Gastroesophageal sphincter (tissue), 4 donors: ENCODE data around the gene ACAD10. TPM values are rescaled to one million over a fixed set of nuclear protein-coding genes. Genes with fewer than 3 reads are reported as not detected.
A peak's percentile ranks its signal among the peaks of the same experiment; 100 is the strongest.

Experiments used
- ATAC-seq: fragments of 150-250 bp; one replicate; pipeline ENCODE4 v1.9.1; 2016; ENCODE audit warnings: mild to moderate bottlenecking, moderate library complexity
- H3K27ac ChIP-seq, 4 donors: fragments of 200-600 bp; sonication (generic) in 3 of 4; 1 replicate in 3 of 4; 2 replicates in 1 of 4; pipeline ENCODE4 v1.5.1; 2016 to 2019
- H3K27me3 ChIP-seq: fragments of 200-600 bp; sonication (generic); one replicate; pipeline ENCODE4 v1.5.1; 2019
- H3K36me3 ChIP-seq, 2 donors: fragments of 200-600 bp; sonication (generic); one replicate each; pipeline ENCODE4 v1.5.1; 2019; ENCODE audit warnings: control low read depth in 1 of 2
- H3K4me1 ChIP-seq, 3 donors: fragments of 200-600 bp; sonication (generic); 1 replicate in 2 of 3; 2 replicates in 1 of 3; pipeline ENCODE4 v1.5.1; 2016 to 2019; ENCODE audit warnings: control low read depth in 2 of 3
- H3K4me3 ChIP-seq, 2 donors: fragments of 200-600 bp; sonication (generic); one replicate each; pipeline ENCODE4 v1.5.1; 2019; ENCODE audit warnings: mild to moderate bottlenecking in 1 of 2, moderate library complexity in 1 of 2
- H3K9me3 ChIP-seq, 3 donors: fragments of 200-600 bp; sonication (generic); one replicate each; pipeline ENCODE4 v1.5.1; 2017 to 2019; ENCODE audit warnings: control low read depth in 2 of 3
- CTCF ChIP-seq, 4 experiments: fragments of 200-600 bp in 2 of 4; fragments of 450-650 bp in 2 of 4; sonication (generic) in 1 of 4; IDR thresholded peaks; one replicate each; pipeline ENCODE4 v1.5.1; 2017 to 2019; ENCODE audit warnings: antibody characterized with exemption in 4 of 4, mild to moderate bottlenecking in 2 of 4, moderate library complexity in 2 of 4
- EP300 ChIP-seq: sonication (generic); formaldehyde crosslinking; IDR thresholded peaks from one replicate; pipeline ENCODE4 v1.6.1; 2017; ENCODE audit warnings: antibody characterized with exemption, mild to moderate bottlenecking
- POLR2A ChIP-seq, 2 donors: fragments of 450-650 bp; IDR thresholded peaks; one replicate each; pipeline ENCODE4 v1.6.1; 2017; ENCODE audit warnings: antibody characterized with exemption in 2 of 2, mild to moderate bottlenecking in 2 of 2, moderate library complexity in 1 of 2
- POLR2AphosphoS5 ChIP-seq: sonication (generic); formaldehyde crosslinking; IDR thresholded peaks from one replicate; pipeline ENCODE4 v1.6.1; 2017; ENCODE audit warnings: antibody characterized with exemption
- WGBS, 2 donors: methylation state at CpG; one replicate each; pipeline ENCODE4 v1.1.5; 2018; ENCODE audit warnings: low coverage in 1 of 2; 5-methylcytosine and 5-hydroxymethylcytosine counted together
- total RNA-seq, 4 donors: library from RNA; depleted of rRNA; stranded (reverse); fragments of >200 nt; gene quantifications; one replicate each; pipeline ENCODE4 v1.1.0, GENCODE V29; 2016

Gene ACAD10
- total RNA-seq, 4 donors from 2014 or later: 7.5 to 26.5 (median 19.0) TPM

- H3K36me3 ChIP-seq: peaks cover 0 to 28% of the 10 kb centered on the region in 2 donors
- H3K4me3 ChIP-seq: peak overlapping the region in 1 of 2 donors; percentile 23
- H3K4me1 ChIP-seq: peaks cover 19 to 92% (median 41%) of the 10 kb centered on the region in 3 donors
- H3K27ac ChIP-seq: peak overlapping the region; percentile 82 to 91 (median 88)
- 18 to 21% methylated on average over 8 to 13 of the region's 15 CpGs for WGBS, 2 donors
- TF ChIP-seq POLR2A (IDR thresholded peaks at IDR 0.05) (peak in 1 of 2 donors; percentile 21), EP300 (no peak), POLR2AphosphoS5 (peak; percentile 48), CTCF (IDR thresholded peaks at IDR 0.05) (no peak)
- no peaks in the 10 kb centered on the region for H3K27me3 ChIP-seq
- no peaks in the 10 kb centered on the region for H3K9me3 ChIP-seq
- peak; percentile 65 for ATAC-seq
These were observed 89.6 kb downstream of the ACAD10 start for GRCh38 chr12:111775205-111776193.

- ATAC-seq: no peak
- no peak overlapping the region for H3K4me3 ChIP-seq
- H3K27me3 ChIP-seq: no peaks in the 10 kb centered on the region
- H3K4me1 ChIP-seq: peaks cover 19 to 78% (median 41%) of the 10 kb centered on the region in 3 donors
- 68 to 89% methylated on average over 1 to 3 of the region's 3 CpGs for WGBS, 2 donors
- peaks cover 0 to 41% of the 10 kb centered on the region in 2 donors for H3K36me3 ChIP-seq
- TF ChIP-seq EP300 (no peak), POLR2A (IDR thresholded peaks at IDR 0.05) (no peak)
- H3K9me3 ChIP-seq: no peaks in the 10 kb centered on the region
- peak overlapping the region in 3 of 4 donors; percentile 81 to 91 (median 88) for H3K27ac ChIP-seq
These were observed 91.0 kb downstream of the ACAD10 start for GRCh38 chr12:111776836-111777344.

- Histone ChIP-seq H3K36me3 (peaks cover 0 to 47% of the 10 kb centered on the region in 2 donors), H3K4me1 (peaks cover 19 to 72% (median 41%) of the 10 kb centered on the region in 3 donors), H3K27ac (peak overlapping the region in 3 of 4 donors; percentile 81 to 91 (median 88)), H3K9me3 (no peaks in the 10 kb centered on the region), H3K27me3 (no peaks in the 10 kb centered on the region), H3K4me3 (no peak overlapping the region)
- peak; percentile 12 for ATAC-seq
- TF ChIP-seq EP300: no peak
- no peak for TF ChIP-seq POLR2A (IDR thresholded peaks at IDR 0.05)
- TF ChIP-seq POLR2AphosphoS5: no peak
- TF ChIP-seq CTCF (IDR thresholded peaks at IDR 0.05): no peak
- WGBS, 2 donors: 78 to 91% methylated on average over 3 to 4 of the region's 16 CpGs
These were observed 91.6 kb downstream of the ACAD10 start for GRCh38 chr12:111777345-111778045.

- no peak for ATAC-seq
- peaks cover 7 to 45% (median 21%) of the 10 kb centered on the region in 3 donors for H3K4me1 ChIP-seq
- H3K36me3 ChIP-seq: peaks cover 0 to 74% of the 10 kb centered on the region in 2 donors
- TF ChIP-seq POLR2A (IDR thresholded peaks at IDR 0.05) (no peak), POLR2AphosphoS5 (no peak), CTCF (IDR thresholded peaks at IDR 0.05) (no peak), EP300 (no peak)
- H3K9me3 ChIP-seq: no peaks in the 10 kb centered on the region
- no peak overlapping the region for H3K27ac ChIP-seq
- WGBS, 2 donors: 87 to 94% methylated on average over 5 to 6 of the region's 10 CpGs
- H3K4me3 ChIP-seq: no peak overlapping the region
- no peaks in the 10 kb centered on the region for H3K27me3 ChIP-seq
These were observed 94.3 kb downstream of the ACAD10 start for GRCh38 chr12:111780166-111780565.

- Histone ChIP-seq H3K9me3 (no peaks in the 10 kb centered on the region), H3K36me3 (peaks cover 0 to 79% of the 10 kb centered on the region in 2 donors), H3K27me3 (no peaks in the 10 kb centered on the region), H3K4me1 (peaks cover 7 to 41% (median 19%) of the 10 kb centered on the region in 3 donors), H3K4me3 (no peak overlapping the region), H3K27ac (no peak overlapping the region)
- TF ChIP-seq POLR2AphosphoS5 (no peak), POLR2A (IDR thresholded peaks at IDR 0.05) (no peak), CTCF (IDR thresholded peaks at IDR 0.05) (no peak), EP300 (no peak)
- WGBS, 2 donors: 94 to 100% methylated on average over 1 to 3 of the region's 5 CpGs
- ATAC-seq: no peak
These were observed 94.8 kb downstream of the ACAD10 start for GRCh38 chr12:111780615-111781014.
